Renal cortex interstitium (tissue), 11 donors: Measurements from ENCODE around the gene CAPN13. TPM values are rescaled to one million over a fixed set of nuclear protein-coding genes. Genes with fewer than 3 reads are reported as not detected.
A peak's percentile ranks its signal among the peaks of the same experiment; 100 is the strongest.

Experiments
- DNase-seq, 11 donors: peaks; one replicate each; pipeline ENCODE4 v3.0.0-alpha.2; 2013; ENCODE audit warnings: low read depth in 9 of 11, low spot score in 4 of 11; ENCODE audit errors: extremely low read depth in 1 of 11
- polyA plus RNA-seq, 3 donors: library from polyadenylated mRNA; unstranded; fragments of 120-200 nt; gene quantifications; one replicate each; pipeline ENCODE4 v1.2.1, GENCODE V29; 2013; ENCODE audit not compliant: insufficient read length in 3 of 3

The CAPN13 gene
- polyA plus RNA-seq, 3 donors = 1.2 to 3.2 (median 2.2) TPM

DNA sequence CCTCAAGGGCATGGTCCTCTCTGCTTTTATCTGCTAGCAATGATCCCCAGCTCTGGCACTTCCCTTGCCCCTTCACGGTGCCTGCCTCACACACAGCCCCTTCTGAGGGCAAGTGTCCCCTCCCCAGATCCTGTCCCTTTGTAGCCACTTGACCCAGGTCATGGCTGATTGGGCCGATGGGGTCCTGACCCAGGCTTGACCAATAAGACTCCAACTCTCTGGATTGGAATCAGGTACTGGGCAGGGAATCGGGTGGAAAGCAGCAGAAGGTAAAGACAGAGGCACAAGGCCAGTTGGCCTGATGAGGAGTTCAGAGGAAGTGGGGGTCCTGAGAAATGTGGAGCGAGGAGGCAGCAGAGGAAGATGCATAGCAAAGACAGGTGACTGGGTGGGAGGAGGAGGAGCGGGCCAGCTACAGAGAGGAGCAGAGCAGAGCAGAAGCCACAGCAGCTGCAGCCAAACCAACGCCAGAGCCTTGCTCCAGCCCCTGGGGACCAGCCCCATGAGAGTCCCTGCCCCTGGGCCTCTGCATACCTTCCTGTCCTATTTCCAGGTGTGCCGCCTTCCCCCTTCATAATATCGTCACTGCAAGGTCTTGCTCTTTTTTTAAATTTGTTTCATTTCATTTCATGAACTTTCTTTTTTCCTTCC, 39.1 kb downstream of the CAPN13 start:
- DNase-seq = no peak

DNA sequence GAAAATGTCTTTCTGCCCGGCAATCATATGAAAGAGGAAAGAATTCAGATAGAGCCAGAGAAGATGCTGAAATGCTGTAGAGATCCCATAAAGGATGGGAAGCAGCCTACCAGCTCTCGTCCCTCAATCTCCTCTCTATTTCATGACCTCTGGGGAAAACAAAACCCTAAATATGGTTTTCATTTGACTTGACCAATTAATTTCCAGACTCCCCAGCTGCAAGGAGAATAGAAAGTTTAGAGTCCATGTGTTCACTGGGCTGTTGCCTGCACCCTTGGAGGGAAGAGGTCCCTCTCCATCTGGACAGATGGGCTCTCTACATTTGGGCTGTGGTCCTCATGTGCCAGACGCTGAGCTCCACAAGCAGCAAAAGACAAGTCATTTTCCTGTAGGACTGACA, 40.6 kb downstream of the CAPN13 start:
- no peak for DNase-seq

DNA sequence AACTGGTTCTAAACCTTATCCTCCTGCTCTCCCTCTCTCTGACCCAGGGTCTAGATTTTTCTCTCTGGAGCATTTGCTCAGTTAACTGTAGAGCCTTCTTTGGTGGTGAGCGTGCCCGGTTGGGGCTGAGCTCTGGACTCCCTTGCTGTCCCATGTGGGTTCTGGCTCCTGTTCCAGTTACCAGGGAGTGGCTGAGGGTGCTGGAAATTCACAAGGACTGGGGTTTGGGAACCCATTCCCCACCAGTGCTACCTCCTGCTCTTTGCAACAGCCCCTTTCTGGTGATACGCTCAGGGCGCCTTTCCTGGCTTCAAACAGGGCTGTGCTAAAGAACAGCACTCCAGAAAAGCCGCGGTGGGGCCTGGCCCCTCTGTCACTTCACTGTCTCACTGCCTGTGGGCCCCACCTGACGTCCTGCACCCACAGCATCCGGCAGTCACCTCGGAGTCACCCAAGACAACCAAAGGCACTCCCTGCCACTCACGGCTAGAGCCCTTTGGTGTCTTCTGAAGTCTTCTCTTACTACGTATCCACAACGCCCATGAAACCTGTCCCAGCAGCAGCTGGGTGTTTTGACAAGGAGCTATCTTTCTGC, 41.3 kb downstream of the CAPN13 start:
- DNase-seq = no peak

- no peak for DNase-seq
Measured at GRCh38 chr2:30765191-30765590, 42.1 kb downstream of the CAPN13 start.

GRCh38 chr2:30764021-30764800, 43.0 kb downstream of the CAPN13 start:
- DNase-seq = no peak

DNA sequence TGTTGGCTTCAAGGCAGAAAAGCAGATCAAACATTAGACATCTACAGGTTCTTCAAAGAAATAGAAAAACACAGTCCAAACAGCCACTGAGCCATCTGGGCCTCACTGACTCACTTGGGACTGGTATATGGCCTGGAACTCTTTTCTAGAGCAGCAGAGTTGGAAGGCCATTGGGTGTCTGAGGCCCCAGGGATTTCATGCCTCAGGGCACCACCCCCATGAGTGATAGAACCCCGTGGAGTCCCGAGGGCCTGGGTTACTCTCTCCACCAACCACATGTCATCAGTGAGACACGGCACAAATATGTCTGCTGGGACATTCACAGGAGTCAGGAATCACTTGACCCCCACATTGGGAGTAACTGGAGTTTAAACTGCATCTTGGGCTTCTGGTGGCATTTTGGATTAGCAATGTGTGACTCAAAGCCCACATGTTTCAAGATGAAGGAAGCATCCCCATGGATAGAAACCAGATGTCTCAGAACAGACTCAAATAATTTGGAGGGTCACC, 44.0 kb downstream of the CAPN13 start:
- no peak for DNase-seq

DNA sequence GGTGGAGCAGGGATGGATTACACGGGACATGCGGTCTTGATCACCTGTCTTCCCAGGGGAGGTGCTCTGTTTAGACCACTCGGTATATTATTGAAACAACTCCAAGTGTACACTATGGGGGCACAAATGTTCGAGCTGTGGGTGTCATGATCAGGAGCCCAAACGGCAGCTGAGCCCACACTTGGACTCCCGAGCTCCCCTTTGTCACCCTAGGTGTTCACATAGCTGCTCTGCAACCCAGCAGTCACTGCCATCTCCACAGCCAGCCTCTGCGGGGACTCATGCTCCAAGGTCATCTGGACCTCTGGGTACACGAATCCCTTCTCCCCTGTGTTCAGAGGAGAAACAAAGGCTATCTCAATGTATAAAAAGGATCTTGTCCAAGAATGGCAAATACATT, 46.0 kb downstream of the CAPN13 start:
- DNase-seq = no peak

- DNase-seq = no peak
Measured at GRCh38 chr2:30759481-30759880, 47.8 kb downstream of the CAPN13 start.

- no peak for DNase-seq
Measured at GRCh38 chr2:30758191-30758651, 49.0 kb downstream of the CAPN13 start.

DNA sequence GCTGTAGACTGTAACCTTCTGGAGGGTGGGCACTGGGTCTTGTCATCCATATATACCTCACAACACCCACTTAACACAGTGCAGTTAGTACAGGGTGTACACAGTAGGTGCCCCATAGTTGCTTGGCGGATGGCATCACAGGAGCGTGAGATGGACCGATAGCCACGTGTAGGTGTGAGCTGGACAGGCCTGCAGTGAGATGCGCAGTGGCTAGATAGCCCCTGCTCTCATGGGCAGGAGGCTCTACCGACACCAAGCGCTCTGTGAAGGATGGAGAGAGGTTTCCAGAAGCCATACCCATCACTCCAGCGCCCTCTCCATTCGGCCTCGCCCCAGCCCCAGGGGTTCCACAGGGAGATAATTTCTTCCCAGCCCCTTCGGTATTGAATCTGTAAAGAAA, 49.5 kb downstream of the CAPN13 start:
- no peak for DNase-seq

- DNase-seq = no peak
Measured at GRCh38 chr2:30756971-30757370, 50.3 kb downstream of the CAPN13 start.

GRCh38 chr2:30756051-30756719, 51.1 kb downstream of the CAPN13 start:
- peak in 7 of 11 donors; percentile 1 to 17 (median 7) for DNase-seq

- no peak for DNase-seq
Measured at GRCh38 chr2:30753630-30754029, 53.6 kb downstream of the CAPN13 start.

DNA sequence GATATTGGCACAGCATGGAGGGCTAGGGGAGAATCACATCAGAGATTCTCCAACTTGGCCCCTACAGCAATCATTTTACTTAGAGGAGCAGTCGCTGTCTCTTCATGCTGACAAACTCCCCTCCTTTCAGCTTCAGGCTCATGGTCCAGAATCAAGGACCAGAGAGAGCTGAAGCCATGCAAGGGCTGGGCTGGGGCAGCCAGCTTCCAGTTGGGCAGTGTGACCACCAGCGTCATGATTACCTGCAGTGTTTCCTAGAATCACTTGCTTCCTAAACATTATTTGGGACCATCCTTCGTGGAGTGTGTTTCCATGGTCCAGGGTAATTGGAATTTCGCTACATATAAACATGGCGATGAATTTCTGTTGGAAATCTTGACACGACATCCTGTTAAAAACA, 54.4 kb downstream of the CAPN13 start:
- DNase-seq = no peak

DNA sequence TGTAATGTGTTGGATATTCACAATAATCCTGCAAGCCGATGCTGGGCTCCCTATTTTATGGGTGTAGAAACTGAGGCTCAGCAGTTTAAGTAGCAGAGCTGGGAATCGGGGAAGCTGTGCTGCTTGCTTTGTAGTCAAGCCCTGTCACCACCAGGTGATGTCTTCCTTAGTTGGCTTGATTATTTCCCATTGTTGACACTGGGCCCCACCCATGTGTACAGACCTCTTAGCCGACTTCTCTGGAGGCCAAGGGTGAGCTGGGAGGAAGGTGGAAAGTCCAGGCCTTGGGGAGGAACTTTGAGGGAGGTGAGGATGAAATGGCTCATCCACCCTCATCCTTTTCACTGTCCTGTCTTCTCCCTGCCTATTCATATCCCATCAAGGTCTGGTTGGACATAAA, 60.0 kb downstream of the CAPN13 start:
- no peak for DNase-seq

GRCh38 chr2:30744823-30745222, 62.4 kb downstream of the CAPN13 start:
- DNase-seq = no peak

DNA sequence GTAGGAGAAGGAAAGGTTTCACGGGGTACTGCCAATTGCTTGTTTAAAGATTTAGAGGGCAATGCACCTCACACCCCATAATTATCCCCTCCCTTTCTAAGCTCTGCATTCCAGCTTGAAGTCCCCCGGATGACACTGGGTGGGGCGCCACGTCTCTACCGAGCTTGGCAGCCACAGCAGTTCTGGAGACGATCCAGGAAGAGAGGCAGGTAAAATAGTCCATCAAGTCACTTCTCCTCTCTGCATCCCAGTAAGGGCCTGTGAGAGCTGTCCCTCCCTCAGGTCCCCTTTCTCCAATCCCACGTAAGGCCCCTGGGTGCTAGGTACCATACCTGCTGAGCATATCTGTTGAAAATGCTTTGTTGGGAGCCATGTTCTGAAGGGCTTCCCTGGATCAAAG, 65.7 kb downstream of the CAPN13 start:
- DNase-seq = no peak

DNA sequence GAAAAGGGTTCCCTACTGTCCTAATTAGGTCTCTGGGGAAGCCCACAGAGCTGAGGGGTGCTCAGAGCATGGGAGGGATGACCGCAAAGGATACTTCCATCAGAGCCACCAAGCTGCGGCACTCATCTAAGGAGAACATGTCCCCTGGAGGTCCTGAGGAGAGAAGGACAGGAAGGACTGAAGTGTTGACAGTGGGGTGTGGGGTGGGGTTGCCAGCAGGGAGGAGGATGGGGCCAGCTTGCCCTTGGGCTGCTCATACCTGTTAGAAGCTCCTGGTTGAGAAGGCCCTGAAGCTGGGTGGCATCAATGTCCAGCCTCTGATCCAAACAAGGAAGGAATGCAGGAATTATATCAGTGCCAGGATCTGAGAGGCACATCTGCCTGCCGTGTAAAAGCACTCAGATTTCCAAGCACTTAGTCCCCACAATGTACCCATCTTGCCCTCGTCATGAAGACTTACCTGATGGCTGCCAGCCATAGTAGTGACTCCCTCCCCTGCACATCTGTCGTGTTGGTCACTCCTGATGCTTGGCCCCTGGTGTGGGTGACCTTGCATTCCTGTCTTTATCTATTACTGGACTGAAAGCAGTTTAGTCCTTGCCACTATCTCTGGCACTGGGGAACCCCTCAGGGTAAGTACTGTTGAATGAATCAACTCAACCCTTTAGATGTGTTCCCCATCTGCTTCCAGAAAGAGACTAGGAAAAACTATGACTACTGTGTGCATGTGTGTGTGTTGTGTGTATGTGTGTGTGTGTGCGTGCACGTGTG, 68.9 kb downstream of the CAPN13 start:
- no peak for DNase-seq

DNA sequence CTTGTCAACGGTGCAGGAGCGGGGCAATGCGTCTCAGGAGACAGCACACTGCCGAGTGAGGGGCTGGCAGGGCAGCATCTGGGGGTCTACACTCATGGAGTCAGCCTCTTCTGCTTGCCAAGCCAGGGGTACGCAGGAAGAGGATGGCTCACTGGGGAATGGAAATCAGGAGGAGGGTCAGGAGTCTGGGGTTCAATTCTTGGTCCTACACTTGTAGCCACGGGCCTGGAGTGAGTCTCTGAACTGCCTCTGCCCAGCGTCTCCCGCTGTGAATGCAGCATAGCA, 70.0 kb downstream of the CAPN13 start:
- DNase-seq = no peak
